GM20000 (cell line): Measurements from ENCODE around the gene NAT10.

Experiments
- DNase-seq: peaks from one replicate; pipeline ENCODE4 v3.0.0; 2012; ENCODE audit warnings: low spot score
- CTCF ChIP-seq: IDR thresholded peaks from 2 replicates; pipeline ENCODE4 v1.5.1; 2012; ENCODE audit warnings: mild to moderate bottlenecking, control low read depth; ENCODE audit errors: extremely low read depth, missing control alignments

NAT10 gene

GRCh38 chr11:34145847-34146381 lies 40.5 kb downstream of the NAT10 start:
- no peak for TF ChIP-seq CTCF
- peak; percentile 63 for DNase-seq

GRCh38 chr11:34146411-34146810 lies 41.0 kb downstream of the NAT10 start:
- no peak for DNase-seq
- TF ChIP-seq CTCF, result no peak

- no peak for TF ChIP-seq CTCF
These were observed 41.4 kb downstream of the NAT10 start for GRCh38 chr11:34146866-34147265.

GRCh38 chr11:34147581-34147980 lies 42.2 kb downstream of the NAT10 start:
- no peak for DNase-seq
- no peak for TF ChIP-seq CTCF

More at GRCh38 chr11:34146866-34147265, 41.4 kb downstream of the NAT10 start:
- no peak for DNase-seq

- DNase-seq, result no peak
- no peak for TF ChIP-seq CTCF
These were observed 43.2 kb downstream of the NAT10 start for GRCh38 chr11:34148504-34149165.

GRCh38 chr11:34149274-34149673 lies 43.8 kb downstream of the NAT10 start:
- DNase-seq, result no peak
- no peak for TF ChIP-seq CTCF

- TF ChIP-seq CTCF, result no peak
- no peak for DNase-seq
These were observed 44.4 kb downstream of the NAT10 start for GRCh38 chr11:34149786-34150185.
